Upper lobe of left lung (tissue), 6 donors: ENCODE data around the gene TRIM41. TPM values are rescaled to one million over a fixed set of nuclear protein-coding genes. Genes with fewer than 3 reads are reported as not detected.
"Not testable (repeated sequence)": the region's sequence is repeated elsewhere in the genome, so short reads cannot be mapped to it uniquely, and the experiment has no call there.

ENCODE experiments used
- ATAC-seq, 2 donors: fragments of 200-7000 bp; cut with Tn5 transposase; one replicate each; pipeline ENCODE4 v1.9.1; 2022; ENCODE audit warnings: mild to moderate bottlenecking in 2 of 2, moderate library complexity in 2 of 2; ENCODE audit not compliant: low FRiP score in 2 of 2
- DNase-seq, 2 donors: peaks; one replicate each; pipeline ENCODE4 v3.0.0-alpha.2; 2019 to 2020
- H3K27ac ChIP-seq, 4 donors: fragments of 200-600 bp; sonication (generic); one replicate each; pipeline ENCODE4 v1.5.1; 2016 to 2019
- H3K27me3 ChIP-seq, 4 donors: fragments of 200-600 bp; sonication (generic); one replicate each; pipeline ENCODE4 v1.5.1; 2017 to 2019
- H3K36me3 ChIP-seq, 4 donors: fragments of 200-600 bp; sonication (generic); one replicate each; pipeline ENCODE4 v1.5.1; 2016 to 2019
- H3K4me1 ChIP-seq, 4 donors: fragments of 200-600 bp; sonication (generic); one replicate each; pipeline ENCODE4 v1.5.1; 2018 to 2019
- H3K4me3 ChIP-seq, 4 donors: fragments of 200-600 bp; sonication (generic); one replicate each; pipeline ENCODE4 v1.5.1; 2017 to 2019; ENCODE audit warnings: mild to moderate bottlenecking in 2 of 4, moderate library complexity in 1 of 4
- H3K9me3 ChIP-seq, 4 donors: fragments of 200-600 bp; sonication (generic); one replicate each; pipeline ENCODE4 v1.5.1; 2018 to 2019
- WGBS, 2 donors: methylation state at CpG; one replicate each; pipeline ENCODE4 v1.1.5; 2017 to 2018; 5-methylcytosine and 5-hydroxymethylcytosine counted together
- small RNA-seq, 4 donors: library from RNA; depleted of rRNA; stranded (forward); fragments of <200 nt; gene quantifications; one replicate each; pipeline ENCODE3, GENCODE V24; 2016
- total RNA-seq, 6 donors: library from RNA; depleted of rRNA in 4 of 6; stranded (reverse); fragments of >200 nt in 4 of 6; gene quantifications; one replicate each; pipeline versions ENCODE4 v1.1.0 to v1.2.1, GENCODE V29; 2016 to 2021
- TF ChIP-seq, protein P1 (sequence below), 6 experiments: fragments of 450-650 bp in 4 of 6; fragments of 200-600 bp in 2 of 6; sonication (generic) in 2 of 6; IDR thresholded peaks; one replicate each; pipeline ENCODE4 v1.5.1; 2016 to 2019; ENCODE audit warnings: antibody characterized with exemption in 6 of 6
- donor health status: DM: no; HTN: no; CAD: no; lungs with moderate emphysema.
- donor health status: DM: no; HTN: yes; CAD: no; lungs with severe emphysema.

Gene TRIM41
- total RNA-seq, 6 donors from 2014 or later: 14.4 to 75.4 (median 34.1) TPM

DNA sequence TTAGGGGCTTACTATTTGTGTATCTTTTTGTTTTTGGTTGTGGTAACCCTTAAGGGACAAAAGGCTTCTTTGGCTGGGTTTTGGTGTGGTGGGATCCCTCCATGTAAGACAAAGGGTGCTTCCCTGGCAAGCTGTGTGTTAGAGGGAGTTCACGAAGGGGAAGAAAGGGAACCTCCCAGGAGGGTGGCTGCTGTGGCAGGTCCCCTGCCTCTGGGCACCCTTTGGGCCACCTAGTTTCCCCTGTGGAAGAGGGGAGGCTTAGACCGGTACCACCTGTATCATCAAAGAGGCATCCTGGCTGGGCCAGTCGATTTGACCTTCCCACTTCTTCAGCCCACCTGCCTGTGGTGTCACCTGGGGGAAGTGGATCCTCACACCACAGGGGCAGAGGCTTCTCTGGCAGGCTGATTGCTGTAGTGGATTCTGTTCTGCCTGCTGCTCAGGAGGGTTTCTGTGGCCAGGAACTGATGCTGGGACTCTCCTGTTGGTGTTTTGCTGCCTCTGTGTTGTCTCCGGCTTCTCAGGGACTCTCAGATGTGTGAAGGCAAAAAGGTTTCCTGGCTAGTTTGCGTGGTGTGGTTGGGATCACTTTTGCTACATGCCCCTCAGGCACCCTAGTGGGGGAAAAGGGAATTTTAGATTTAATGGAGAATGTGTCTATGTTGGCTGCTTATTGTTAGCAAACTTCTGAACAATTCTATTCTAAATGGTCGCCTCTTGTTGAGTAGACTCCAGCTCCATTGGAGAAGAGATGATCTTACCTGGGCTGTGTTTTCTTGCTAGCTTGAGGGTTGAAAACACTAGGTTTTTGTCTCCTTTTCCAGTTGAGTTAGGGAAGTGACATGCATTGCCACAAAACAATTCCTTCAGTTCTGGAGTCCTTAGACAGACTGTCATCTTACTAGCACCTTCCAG, 61.0 kb downstream of the TRIM41 start:
- H3K9me3 ChIP-seq, H3K27ac ChIP-seq, H3K36me3 ChIP-seq, ATAC-seq, DNase-seq, H3K4me3 ChIP-seq, H3K4me1 ChIP-seq, H3K27me3 ChIP-seq: not testable (repeated sequence)
- TF ChIP-seq, protein P1, sequence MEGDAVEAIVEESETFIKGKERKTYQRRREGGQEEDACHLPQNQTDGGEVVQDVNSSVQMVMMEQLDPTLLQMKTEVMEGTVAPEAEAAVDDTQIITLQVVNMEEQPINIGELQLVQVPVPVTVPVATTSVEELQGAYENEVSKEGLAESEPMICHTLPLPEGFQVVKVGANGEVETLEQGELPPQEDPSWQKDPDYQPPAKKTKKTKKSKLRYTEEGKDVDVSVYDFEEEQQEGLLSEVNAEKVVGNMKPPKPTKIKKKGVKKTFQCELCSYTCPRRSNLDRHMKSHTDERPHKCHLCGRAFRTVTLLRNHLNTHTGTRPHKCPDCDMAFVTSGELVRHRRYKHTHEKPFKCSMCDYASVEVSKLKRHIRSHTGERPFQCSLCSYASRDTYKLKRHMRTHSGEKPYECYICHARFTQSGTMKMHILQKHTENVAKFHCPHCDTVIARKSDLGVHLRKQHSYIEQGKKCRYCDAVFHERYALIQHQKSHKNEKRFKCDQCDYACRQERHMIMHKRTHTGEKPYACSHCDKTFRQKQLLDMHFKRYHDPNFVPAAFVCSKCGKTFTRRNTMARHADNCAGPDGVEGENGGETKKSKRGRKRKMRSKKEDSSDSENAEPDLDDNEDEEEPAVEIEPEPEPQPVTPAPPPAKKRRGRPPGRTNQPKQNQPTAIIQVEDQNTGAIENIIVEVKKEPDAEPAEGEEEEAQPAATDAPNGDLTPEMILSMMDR (IDR thresholded peaks at IDR 0.05): peak in 1 of 6 experiments; percentile 15
- 56 to 100% methylated on average over 2 to 6 of the region's 6 CpGs for WGBS, 2 donors

Small RNA genes within 50 kb of the gene (small RNA-seq; reads per million reads assigned to genes)
- gene MIR4638: 0 reads per million in 4 donors
- 0 reads per million in 4 donors for gene SNORD95
- gene SNORD96A: 0 reads per million in 4 donors

Other genes with a start within 250 kb of the TRIM41 start
- gene BTNL3, start 234.4 kb upstream of the TRIM41 start, total RNA-seq: under 1 TPM in 3 of 6 donors, not detected in 3; 0.57 to 0.79 (median 0.61) TPM
- gene BTNL9, start 183.0 kb upstream of the TRIM41 start, total RNA-seq: 100 to 1,000 TPM in 4 of 6 donors, 10 to 100 TPM in 2; 71.8 to 634 (median 147) TPM
- gene OR2V1, start 92.1 kb upstream of the TRIM41 start, total RNA-seq: not detected
- gene OR2V2, start 75.7 kb upstream of the TRIM41 start, total RNA-seq: 1 to 10 TPM in 1 of 6 donors, not detected in 5; 1.6 TPM
- gene TRIM7, start 18.1 kb upstream of the TRIM41 start, total RNA-seq: 1 to 10 TPM in 5 of 6 donors, under 1 TPM in 1; 0.83 to 6.7 (median 2.9) TPM
- gene RACK1, start 20.6 kb downstream of the TRIM41 start, total RNA-seq: 1,000 to 10,000 TPM in 5 of 6 donors, 100 to 1,000 TPM in 1; 801 to 1,863 (median 1,196) TPM
- 10 to 100 TPM; 12.3 to 47.1 (median 15.6) TPM for gene TRIM52, start 37.9 kb downstream of the TRIM41 start, total RNA-seq
- not detected for gene OR4F3, start 144.0 kb downstream of the TRIM41 start, total RNA-seq